DND-41 (cell line): ENCODE results near the gene TMUB2.
A peak's percentile ranks its signal among the peaks of the same experiment; 100 is the strongest.

Experiments used
- ATAC-seq: fragments of 200-7000 bp; cut with Tn5 transposase; 3 replicates; pipeline ENCODE4 v1.9.1; 2021; ENCODE audit warnings: low read depth; ENCODE audit not compliant: insufficient read depth
- DNase-seq: peaks from one replicate; pipeline ENCODE4 v3.0.0-alpha.2; 2020
- H2AFZ ChIP-seq: 2 replicates; pipeline ENCODE4 v1.6.0; 2012; ENCODE audit warnings: low read depth, low read length
- H3K27ac ChIP-seq: 2 replicates; pipeline ENCODE4 v1.5.1; 2012; ENCODE audit warnings: low read length, inconsistent platforms
- H3K27me3 ChIP-seq: fragments of 200-600 bp; sonication (generic); 2 replicates; pipeline ENCODE4 v1.6.0; 2012; ENCODE audit warnings: low read length, mild to moderate bottlenecking, inconsistent platforms; ENCODE audit not compliant: insufficient read depth, poor library complexity
- H3K36me3 ChIP-seq: 2 replicates; pipeline ENCODE4 v1.5.1; 2012; ENCODE audit warnings: low read length, inconsistent platforms; ENCODE audit not compliant: insufficient read depth
- H3K4me1 ChIP-seq: 2 replicates; pipeline ENCODE4 v1.5.1; 2012; ENCODE audit warnings: mild to moderate bottlenecking, low read length; ENCODE audit not compliant: insufficient read depth
- H3K4me2 ChIP-seq: 2 replicates; pipeline ENCODE4 v1.6.0; 2012; ENCODE audit warnings: mild to moderate bottlenecking, moderate library complexity, low read length, inconsistent platforms; ENCODE audit not compliant: insufficient read depth
- H3K4me3 ChIP-seq, 2 experiments: fragments of 200-600 bp in 1 of 2; shearing (Covaris generic) in 1 of 2; 2 replicates each; pipeline ENCODE4 v1.5.1; 2012 to 2016; ENCODE audit warnings: inconsistent platforms in 2 of 2, low read length in 2 of 2, mild to moderate bottlenecking in 2 of 2, low read depth in 1 of 2, moderate library complexity in 1 of 2
- H3K79me2 ChIP-seq: 2 replicates; pipeline ENCODE4 v1.6.0; 2012; ENCODE audit warnings: low read length, inconsistent platforms; ENCODE audit not compliant: insufficient read depth
- H3K9ac ChIP-seq: 2 replicates; pipeline ENCODE4 v1.6.0; 2012; ENCODE audit warnings: low read depth, mild to moderate bottlenecking, inconsistent platforms, low read length, moderate library complexity
- H3K9me3 ChIP-seq: 2 replicates; pipeline ENCODE4 v1.5.1; 2012; ENCODE audit warnings: low read length, moderate library complexity, mild to moderate bottlenecking, inconsistent platforms; ENCODE audit not compliant: insufficient read depth, severe bottlenecking
- H4K20me1 ChIP-seq: 2 replicates; pipeline ENCODE4 v1.6.0; 2012; ENCODE audit warnings: low read length; ENCODE audit not compliant: insufficient read depth
- CTCF ChIP-seq: IDR thresholded peaks from 2 replicates; pipeline ENCODE4 v1.5.1; 2012; ENCODE audit warnings: borderline replicate concordance, low read length, moderate library complexity, mild to moderate bottlenecking; ENCODE audit not compliant: poor library complexity, severe bottlenecking; ENCODE audit errors: extremely low read depth
- EZH2 ChIP-seq: IDR thresholded peaks from 3 replicates; pipeline ENCODE4 v1.6.1; 2012; ENCODE audit warnings: borderline replicate concordance, low read depth, mild to moderate bottlenecking, moderate library complexity, low read length, inconsistent platforms; ENCODE audit not compliant: severe bottlenecking

The TMUB2 gene

GRCh38 chr17:44193326-44194084 lies 6.7 kb downstream of the TMUB2 start:
- H3K4me2 ChIP-seq = no peak overlapping the region
- H2AFZ ChIP-seq = no peak overlapping the region
- DNase-seq = no peak
- no peak for TF ChIP-seq EZH2
- TF ChIP-seq CTCF = no peak
- H3K27me3 ChIP-seq = no peaks in the 10 kb centered on the region
- no peak for ATAC-seq
- peaks cover 26% of the 10 kb centered on the region for H3K4me1 ChIP-seq
- H3K9ac ChIP-seq = no peak overlapping the region
- no peak overlapping the region for H3K27ac ChIP-seq
- H3K36me3 ChIP-seq = peaks cover 81% of the 10 kb centered on the region
- peaks cover 25% of the 10 kb centered on the region for H4K20me1 ChIP-seq
- no peaks in the 10 kb centered on the region for H3K9me3 ChIP-seq
- peaks cover 36% of the 10 kb centered on the region for H3K79me2 ChIP-seq
- no peak overlapping the region for H3K4me3 ChIP-seq

GRCh38 chr17:44197107-44197506 lies 10.3 kb downstream of the TMUB2 start:
- Histone ChIP-seq H3K27me3 (no peaks in the 10 kb centered on the region), H3K36me3 (peaks cover 57% of the 10 kb centered on the region), H3K9ac (peak overlapping the region; percentile 68; the same call in 1 of the 2 replicates), H3K4me1 (peaks cover 30% of the 10 kb centered on the region), H3K9me3 (no peaks in the 10 kb centered on the region), H3K79me2 (peaks cover 44% of the 10 kb centered on the region), H2AFZ (no peak overlapping the region), H3K4me3 (peak overlapping the region in 1 of 2 experiments; percentile 71; a peak in 1 of 4 replicates), H3K4me2 (peak overlapping the region; percentile 97), H4K20me1 (peaks cover 27% of the 10 kb centered on the region), H3K27ac (no peak overlapping the region)
- DNase-seq = no peak
- no peak for ATAC-seq
- TF ChIP-seq CTCF (no peak), EZH2 (no peak)

GRCh38 chr17:44197980-44198720 lies 11.4 kb downstream of the TMUB2 start:
- Histone ChIP-seq H3K27ac (peak overlapping the region; percentile 79), H2AFZ (peak overlapping the region; percentile 57; the same call in 1 of the 2 replicates), H3K4me3 (peak overlapping the region; percentile 71 to 88; a peak in 3 of 4 replicates), H3K36me3 (peaks cover 47% of the 10 kb centered on the region), H3K9ac (peak overlapping the region; percentile 68), H4K20me1 (peaks cover 24% of the 10 kb centered on the region), H3K27me3 (no peaks in the 10 kb centered on the region), H3K79me2 (peaks cover 44% of the 10 kb centered on the region), H3K4me2 (peak overlapping the region; percentile 97), H3K9me3 (no peaks in the 10 kb centered on the region), H3K4me1 (peaks cover 30% of the 10 kb centered on the region)
- DNase-seq (peak; percentile 67), ATAC-seq (peak; percentile 27)
- TF ChIP-seq EZH2 = no peak
- TF ChIP-seq CTCF = peak; percentile 27
